A549 (cell line): ENCODE results near the gene DGKD.

Source experiments
- FOSL2 ChIP-seq, 2 experiments: fragments of 450-650 bp in 1 of 2; fragments of >200 bp in 1 of 2; sonication (Bioruptor Twin) in 1 of 2; formaldehyde crosslinking; IDR thresholded peaks; 2 replicates each; pipeline versions ENCODE4 v1.5.0 to v1.6.1; 2016 to 2020; ENCODE audit warnings: mild to moderate bottlenecking in 1 of 2, moderate library complexity in 1 of 2
- MAFK ChIP-seq: fragments of 450-650 bp; IDR thresholded peaks from 2 replicates; pipeline ENCODE4 v1.6.1; 2014; ENCODE audit not compliant: partially characterized antibody
- RFX5 ChIP-seq: fragments of 450-650 bp; IDR thresholded peaks from 2 replicates; pipeline ENCODE4 v1.7.1; 2014; ENCODE audit warnings: antibody characterized with exemption, mild to moderate bottlenecking, moderate library complexity
- TF ChIP-seq, protein P1 (sequence below): fragments of >200 bp; sonication (Bioruptor Twin); formaldehyde crosslinking; IDR thresholded peaks from 3 replicates; pipeline ENCODE4 v1.5.1; 2016
- TF ChIP-seq, protein P2 (sequence below): fragments of 450-650 bp; IDR thresholded peaks from 2 replicates; pipeline ENCODE4 v1.6.1; 2014; ENCODE audit warnings: antibody characterized with exemption

GRCh38 chr2:233371641-233372040 is 17.3 kb downstream of the DGKD start:
- TF ChIP-seq RFX5 (no peak), FOSL2 (IDR thresholded peaks at IDR 0.05) (no peak), FOSL2 (CRISPR knock-in tag; IDR thresholded peaks at IDR 0.05) (no peak), MAFK (no peak)
- TF ChIP-seq, protein P1, sequence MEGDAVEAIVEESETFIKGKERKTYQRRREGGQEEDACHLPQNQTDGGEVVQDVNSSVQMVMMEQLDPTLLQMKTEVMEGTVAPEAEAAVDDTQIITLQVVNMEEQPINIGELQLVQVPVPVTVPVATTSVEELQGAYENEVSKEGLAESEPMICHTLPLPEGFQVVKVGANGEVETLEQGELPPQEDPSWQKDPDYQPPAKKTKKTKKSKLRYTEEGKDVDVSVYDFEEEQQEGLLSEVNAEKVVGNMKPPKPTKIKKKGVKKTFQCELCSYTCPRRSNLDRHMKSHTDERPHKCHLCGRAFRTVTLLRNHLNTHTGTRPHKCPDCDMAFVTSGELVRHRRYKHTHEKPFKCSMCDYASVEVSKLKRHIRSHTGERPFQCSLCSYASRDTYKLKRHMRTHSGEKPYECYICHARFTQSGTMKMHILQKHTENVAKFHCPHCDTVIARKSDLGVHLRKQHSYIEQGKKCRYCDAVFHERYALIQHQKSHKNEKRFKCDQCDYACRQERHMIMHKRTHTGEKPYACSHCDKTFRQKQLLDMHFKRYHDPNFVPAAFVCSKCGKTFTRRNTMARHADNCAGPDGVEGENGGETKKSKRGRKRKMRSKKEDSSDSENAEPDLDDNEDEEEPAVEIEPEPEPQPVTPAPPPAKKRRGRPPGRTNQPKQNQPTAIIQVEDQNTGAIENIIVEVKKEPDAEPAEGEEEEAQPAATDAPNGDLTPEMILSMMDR, result no peak
- TF ChIP-seq, protein P2, sequence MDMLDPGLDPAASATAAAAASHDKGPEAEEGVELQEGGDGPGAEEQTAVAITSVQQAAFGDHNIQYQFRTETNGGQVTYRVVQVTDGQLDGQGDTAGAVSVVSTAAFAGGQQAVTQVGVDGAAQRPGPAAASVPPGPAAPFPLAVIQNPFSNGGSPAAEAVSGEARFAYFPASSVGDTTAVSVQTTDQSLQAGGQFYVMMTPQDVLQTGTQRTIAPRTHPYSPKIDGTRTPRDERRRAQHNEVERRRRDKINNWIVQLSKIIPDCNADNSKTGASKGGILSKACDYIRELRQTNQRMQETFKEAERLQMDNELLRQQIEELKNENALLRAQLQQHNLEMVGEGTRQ, result no peak
